Esophagus muscularis mucosa (tissue), 4 donors: ENCODE results near the gene SLC6A3.

Source experiments
- CTCF ChIP-seq, 3 experiments: fragments of 200-600 bp in 2 of 3; fragments of 450-650 bp in 1 of 3; sonication (generic) in 2 of 3; IDR thresholded peaks; one replicate each; pipeline ENCODE4 v1.5.1; 2017 to 2019; ENCODE audit warnings: antibody characterized with exemption in 3 of 3, mild to moderate bottlenecking in 2 of 3, moderate library complexity in 1 of 3
- EP300 ChIP-seq: sonication (generic); formaldehyde crosslinking; IDR thresholded peaks from one replicate; pipeline ENCODE4 v1.6.1; 2017; ENCODE audit warnings: antibody characterized with exemption
- POLR2AphosphoS5 ChIP-seq, 2 donors: sonication (generic); formaldehyde crosslinking; IDR thresholded peaks; one replicate each; pipeline ENCODE4 v1.6.1; 2017; ENCODE audit warnings: antibody characterized with exemption in 2 of 2

- TF ChIP-seq CTCF (IDR thresholded peaks at IDR 0.05): no peak
- TF ChIP-seq EP300: no peak
- TF ChIP-seq POLR2AphosphoS5 (IDR thresholded peaks at IDR 0.05): no peak
Observed at GRCh38 chr5:1423901-1424603, 21.2 kb downstream of the SLC6A3 start.
